Spleen (tissue), 11 donors: ENCODE data around the gene TRPM5. TPM values are rescaled to one million over a fixed set of nuclear protein-coding genes. Genes with fewer than 3 reads are reported as not detected.

Source experiments
- DNase-seq: peaks from one replicate; pipeline ENCODE4 v3.0.0-alpha.2; 2020
- H3K27ac ChIP-seq, 8 donors: fragments of 200-600 bp; sonication (generic) in 7 of 8; 1 replicate in 4 of 8; 2 replicates in 4 of 8; pipeline versions ENCODE4 v1.5.0 to v1.8.0; 2016 to 2021; ENCODE audit warnings: inconsistent platforms in 4 of 8, mild to moderate bottlenecking in 4 of 8, moderate library complexity in 1 of 8
- H3K27me3 ChIP-seq, 7 donors: fragments of 200-600 bp; sonication (generic) in 6 of 7; replicated peaks in 1 of 7; 1 replicate in 4 of 7; 2 replicates in 3 of 7; pipeline versions ENCODE4 v1.5.0 to v1.8.0; 2016 to 2021; ENCODE audit warnings: inconsistent platforms in 3 of 7, mild to moderate bottlenecking in 1 of 7
- H3K36me3 ChIP-seq, 6 donors: fragments of 200-600 bp; sonication (generic) in 5 of 6; 1 replicate in 4 of 6; 2 replicates in 2 of 6; pipeline versions ENCODE4 v1.5.0 to v1.8.0; 2016 to 2021; ENCODE audit warnings: inconsistent platforms in 2 of 6
- H3K4me1 ChIP-seq, 6 donors: fragments of 200-600 bp; sonication (generic) in 5 of 6; 1 replicate in 3 of 6; 2 replicates in 3 of 6; pipeline versions ENCODE4 v1.5.0 to v1.8.0; 2016 to 2021; ENCODE audit warnings: inconsistent platforms in 3 of 6
- H3K4me3 ChIP-seq, 8 donors: fragments of 200-600 bp; sonication (generic) in 7 of 8; 1 replicate in 4 of 8; 2 replicates in 4 of 8; pipeline versions ENCODE4 v1.5.0 to v1.8.0; 2016 to 2021; ENCODE audit warnings: inconsistent platforms in 4 of 8, mild to moderate bottlenecking in 4 of 8, moderate library complexity in 2 of 8
- H3K9me3 ChIP-seq, 8 donors: fragments of 200-600 bp; sonication (generic) in 7 of 8; 1 replicate in 4 of 8; 2 replicates in 4 of 8; pipeline versions ENCODE4 v1.5.0 to v1.8.0; 2016 to 2021; ENCODE audit warnings: inconsistent platforms in 4 of 8
- POLR2A ChIP-seq, 3 donors: fragments of 450-650 bp; IDR thresholded peaks; one replicate each; pipeline ENCODE4 v1.5.1; 2017; ENCODE audit warnings: antibody characterized with exemption in 3 of 3, mild to moderate bottlenecking in 1 of 3
- POLR2AphosphoS5 ChIP-seq, 3 donors: sonication (generic); formaldehyde crosslinking; IDR thresholded peaks; one replicate each; pipeline ENCODE4 v1.5.1; 2017; ENCODE audit warnings: antibody characterized with exemption in 3 of 3
- WGBS, 5 donors: extraction: QIAGEN DNeasy Blood & Tissue Kit in 3 of 5; methylation state at CpG; one replicate each; pipeline versions ENCODE4 v1.1.5 to v1.1.7; 2013 to 2018; 5-methylcytosine and 5-hydroxymethylcytosine counted together
- intact Hi-C: fragments of 100-400 bp; cut with DNase I; formaldehyde crosslinking; loops from one replicate; pipeline ENCODE4 v1.15.0; 2023; ENCODE audit warnings: low total_unique reads
- polyA plus RNA-seq, 3 donors: library from polyadenylated mRNA; stranded (reverse); fragments of 200-250 nt; gene quantifications; one replicate each; pipeline ENCODE4 v1.2.1, GENCODE V29; 2013
- total RNA-seq, 7 donors: library from RNA; depleted of rRNA in 3 of 7; stranded (reverse); fragments of >200 nt in 3 of 7; fragmentation: NEBNext Ultra II Directional in 4 of 7; extraction: Animal tissue kit (Norgen Biotek cat#: 25700) in 4 of 7; gene quantifications; one replicate each; pipeline versions ENCODE4 v1.1.0 to v1.2.1, GENCODE V29; 2016 to 2021
- TF ChIP-seq, protein P1 (sequence below), 11 experiments: fragments of 200-600 bp in 7 of 11; fragments of 450-650 bp in 4 of 11; sonication (generic) in 4 of 11; IDR thresholded peaks in 8 of 11; conservative IDR thresholded peaks in 3 of 11; 1 replicate in 7 of 11; 2 replicates in 4 of 11; pipeline versions ENCODE4 v1.4.0 to v1.8.0; 2016 to 2021; ENCODE audit warnings: antibody characterized with exemption in 11 of 11, inconsistent platforms in 4 of 11, mild to moderate bottlenecking in 1 of 11
- donor health status: healthy with polysubstance abuse.
- donor health status: DM: no; HTN: no; CAD: no; lungs with moderate emphysema.
- donor health status: DM: no; HTN: no; CAD: no.
- donor health status: Bipolar disorder and iron deficiency.
- donor health status: healthy.
- donor health status: DM: no; HTN: no; CAD: no.
- donor health status: DM: yes; HTN: yes; CAD: no.

Gene TRPM5
- total and polyA plus RNA-seq, 10 donors: 0.02 to 0.28 (median 0.16) TPM; not detected in 4

DNA sequence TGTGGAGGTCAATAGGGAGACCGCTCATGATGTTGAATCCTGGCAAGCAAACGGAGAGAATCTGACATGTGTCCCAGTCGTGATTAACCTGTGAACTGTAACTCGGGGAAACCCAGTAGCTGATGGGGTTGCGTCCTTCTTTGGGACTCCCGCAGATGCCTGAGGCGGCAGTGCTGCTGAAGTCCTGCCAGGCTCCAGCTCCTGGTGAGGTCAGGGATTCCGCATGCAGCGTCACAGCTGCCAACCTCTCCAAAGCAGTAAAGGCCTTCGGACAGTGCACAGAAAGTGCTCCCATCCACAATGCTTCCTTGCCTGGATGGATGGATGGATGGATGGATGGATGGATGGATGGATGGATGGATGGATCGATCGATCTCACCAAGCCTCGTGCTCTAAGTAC is 14.0 kb upstream of the TRPM5 start:
- no peak overlapping the region for H3K27ac ChIP-seq

DNA sequence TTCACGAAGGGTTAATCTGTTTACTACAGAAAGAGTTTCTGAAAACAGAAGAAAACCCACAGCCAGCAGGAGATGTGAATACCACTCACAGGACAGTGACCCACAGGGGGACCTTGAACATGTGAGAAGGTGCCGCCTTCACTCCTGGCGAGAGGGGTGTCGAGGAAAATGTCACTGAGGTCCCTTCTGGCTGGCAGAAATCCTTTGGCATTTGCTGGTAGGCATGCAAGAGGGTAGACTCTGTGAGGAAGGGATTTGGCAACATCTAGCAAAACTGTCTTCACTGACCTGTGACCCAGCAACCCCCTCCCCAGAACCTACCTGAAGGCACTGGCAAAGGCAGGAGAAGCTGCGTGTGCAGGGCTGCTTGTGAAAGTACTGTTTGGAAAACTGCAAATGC is 9.1 kb upstream of the TRPM5 start:
- peak; percentile 8 for DNase-seq
- 88 to 97% (median 94%) methylated on average over 5 of the region's 5 CpGs for WGBS, 5 donors
- Histone ChIP-seq H3K27me3 (peaks cover 0 to 11% (median 0%) of the 10 kb centered on the region in 7 donors), H3K27ac (no peak overlapping the region), H3K9me3 (no peaks in the 10 kb centered on the region), H3K4me3 (no peak overlapping the region), H3K36me3 (peaks cover 0 to 8% (median 0%) of the 10 kb centered on the region in 6 donors), H3K4me1 (peaks cover 0 to 4% (median under 1%) of the 10 kb centered on the region in 6 donors)
- no peak for TF ChIP-seq POLR2AphosphoS5 (IDR thresholded peaks at IDR 0.05)
- no peak for TF ChIP-seq POLR2A (IDR thresholded peaks at IDR 0.05)
- TF ChIP-seq, protein P1, sequence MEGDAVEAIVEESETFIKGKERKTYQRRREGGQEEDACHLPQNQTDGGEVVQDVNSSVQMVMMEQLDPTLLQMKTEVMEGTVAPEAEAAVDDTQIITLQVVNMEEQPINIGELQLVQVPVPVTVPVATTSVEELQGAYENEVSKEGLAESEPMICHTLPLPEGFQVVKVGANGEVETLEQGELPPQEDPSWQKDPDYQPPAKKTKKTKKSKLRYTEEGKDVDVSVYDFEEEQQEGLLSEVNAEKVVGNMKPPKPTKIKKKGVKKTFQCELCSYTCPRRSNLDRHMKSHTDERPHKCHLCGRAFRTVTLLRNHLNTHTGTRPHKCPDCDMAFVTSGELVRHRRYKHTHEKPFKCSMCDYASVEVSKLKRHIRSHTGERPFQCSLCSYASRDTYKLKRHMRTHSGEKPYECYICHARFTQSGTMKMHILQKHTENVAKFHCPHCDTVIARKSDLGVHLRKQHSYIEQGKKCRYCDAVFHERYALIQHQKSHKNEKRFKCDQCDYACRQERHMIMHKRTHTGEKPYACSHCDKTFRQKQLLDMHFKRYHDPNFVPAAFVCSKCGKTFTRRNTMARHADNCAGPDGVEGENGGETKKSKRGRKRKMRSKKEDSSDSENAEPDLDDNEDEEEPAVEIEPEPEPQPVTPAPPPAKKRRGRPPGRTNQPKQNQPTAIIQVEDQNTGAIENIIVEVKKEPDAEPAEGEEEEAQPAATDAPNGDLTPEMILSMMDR (IDR thresholded peaks at IDR 0.05 in 8 of 11, conservative IDR thresholded peaks at IDR 0.05 in 3 of 11): no peak
- intact Hi-C loops: no loop called here

More for the DNA sequence above, 14.0 kb upstream of the TRPM5 start:
- H3K4me3 ChIP-seq: no peak overlapping the region
- intact Hi-C loops: no loop called here
- 86 to 95% (median 91%) methylated on average over 13 of the region's 13 CpGs for WGBS, 5 donors
- H3K27me3 ChIP-seq: no peaks in the 10 kb centered on the region
- H3K4me1 ChIP-seq: peaks cover 0 to 32% (median 13%) of the 10 kb centered on the region in 6 donors
- H3K9me3 ChIP-seq: no peaks in the 10 kb centered on the region
- TF ChIP-seq POLR2A (IDR thresholded peaks at IDR 0.05): no peak
- no peak for DNase-seq
- no peaks in the 10 kb centered on the region for H3K36me3 ChIP-seq

DNA sequence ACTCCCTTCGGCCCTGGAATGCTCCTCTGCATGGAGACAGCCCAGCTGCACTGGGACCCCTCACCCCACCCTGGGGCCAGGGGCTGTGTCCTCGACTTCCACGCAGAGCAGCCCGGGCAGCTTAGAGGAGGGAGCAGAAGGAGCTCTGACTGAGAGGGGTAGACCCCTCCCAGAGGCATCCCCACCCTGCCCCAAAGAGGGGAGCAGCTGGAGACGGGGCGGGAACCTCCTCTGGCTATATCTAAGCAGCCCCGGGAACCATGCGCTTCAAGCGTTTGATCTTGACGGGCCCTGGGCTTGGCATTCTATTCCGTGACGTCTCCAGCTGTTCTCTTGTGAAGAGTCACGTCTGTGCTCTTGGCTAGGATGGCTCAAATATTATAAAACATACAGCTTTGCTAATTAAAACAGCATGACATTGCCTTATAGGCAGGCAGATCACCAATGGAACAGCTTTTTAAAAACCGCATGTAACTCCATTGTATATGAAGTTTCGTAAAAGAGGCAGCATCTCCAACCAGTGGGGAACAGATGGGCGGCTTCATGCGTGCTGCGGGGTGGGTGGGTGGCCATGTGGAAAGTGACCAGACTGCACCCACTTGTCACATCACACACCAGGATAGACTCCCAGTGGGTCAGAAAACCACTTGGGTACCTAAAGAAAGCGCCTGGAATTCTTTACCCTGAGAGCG is 8.2 kb upstream of the TRPM5 start:
- intact Hi-C loops: no loop called here
- peaks cover 0 to 8% (median 0%) of the 10 kb centered on the region in 6 donors for H3K36me3 ChIP-seq
- no peak for TF ChIP-seq POLR2A (IDR thresholded peaks at IDR 0.05)
- no peak for TF ChIP-seq POLR2AphosphoS5 (IDR thresholded peaks at IDR 0.05)
- TF ChIP-seq, protein P1 (IDR thresholded peaks at IDR 0.05 in 8 of 11, conservative IDR thresholded peaks at IDR 0.05 in 3 of 11): no peak
- H3K4me1 ChIP-seq: peaks cover under 1 to 14% (median 10%) of the 10 kb centered on the region in 6 donors
- H3K27me3 ChIP-seq: peaks cover 0 to 14% (median 0%) of the 10 kb centered on the region in 7 donors
- no peak overlapping the region for H3K4me3 ChIP-seq
- no peak overlapping the region for H3K27ac ChIP-seq
- no peaks in the 10 kb centered on the region for H3K9me3 ChIP-seq
- peak; percentile 57 for DNase-seq
- WGBS, 5 donors: 76 to 85% (median 80%) methylated on average over 18 to 20 of the region's 20 CpGs

DNA sequence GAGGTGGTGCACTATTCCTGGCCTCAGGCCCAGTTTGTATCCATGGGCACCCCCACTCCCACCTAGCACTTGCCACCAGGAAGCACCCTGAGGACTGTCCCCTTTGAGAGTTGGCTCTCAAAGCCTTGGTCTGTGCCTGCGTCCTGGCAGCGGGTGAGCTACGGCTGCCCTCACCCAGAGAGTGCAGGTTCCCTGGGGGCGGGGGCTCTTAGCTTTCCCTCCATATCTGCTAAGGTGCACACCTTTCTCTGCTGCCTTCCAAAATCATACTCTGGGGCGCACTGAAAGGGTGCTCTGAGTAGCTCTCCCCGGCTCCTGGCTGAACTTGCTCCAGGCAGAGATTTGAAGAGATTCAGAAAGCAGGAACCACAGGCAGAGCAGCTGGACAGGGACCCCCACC is 7.6 kb upstream of the TRPM5 start:
- intact Hi-C loops: no loop called here
- peaks cover 0 to 8% (median 0%) of the 10 kb centered on the region in 6 donors for H3K36me3 ChIP-seq
- peak; percentile 47 for DNase-seq
- no peaks in the 10 kb centered on the region for H3K9me3 ChIP-seq
- H3K27ac ChIP-seq: no peak overlapping the region
- TF ChIP-seq, protein P1 (IDR thresholded peaks at IDR 0.05 in 8 of 11, conservative IDR thresholded peaks at IDR 0.05 in 3 of 11): no peak
- TF ChIP-seq POLR2A (IDR thresholded peaks at IDR 0.05) (no peak), POLR2AphosphoS5 (IDR thresholded peaks at IDR 0.05) (no peak)
- peaks cover 0 to 20% (median 0%) of the 10 kb centered on the region in 7 donors for H3K27me3 ChIP-seq
- H3K4me3 ChIP-seq: no peak overlapping the region
- WGBS, 5 donors: 71 to 80% (median 76%) methylated on average over 6 of the region's 6 CpGs
- peaks cover 6 to 19% (median 15%) of the 10 kb centered on the region in 6 donors for H3K4me1 ChIP-seq
